Thoracic aorta (tissue), 2 donors: Measurements from ENCODE around the gene CEP112. TPM values are rescaled to one million over a fixed set of nuclear protein-coding genes. Genes with fewer than 3 reads are reported as not detected.

Experiments used
- ATAC-seq: fragments of 150-250 bp; one replicate; pipeline ENCODE4 v1.8.0; 2017; ENCODE audit warnings: low read depth; ENCODE audit not compliant: insufficient number of reproducible peaks, low FRiP score
- DNase-seq: peaks from one replicate; pipeline ENCODE4 v3.0.0-alpha.2; 2020; ENCODE audit warnings: low spot score
- H3K27ac ChIP-seq, 2 donors: fragments of 200-600 bp; sonication (generic); 1 replicate in 1 of 2; 2 replicates in 1 of 2; pipeline ENCODE4 v1.5.1; 2016; ENCODE audit warnings: mild to moderate bottlenecking in 2 of 2, moderate library complexity in 2 of 2
- H3K27me3 ChIP-seq: fragments of 200-600 bp; sonication (generic); replicated peaks from 2 replicates; pipeline ENCODE4 v1.6.0; 2016; ENCODE audit warnings: mild to moderate bottlenecking; ENCODE audit not compliant: insufficient read depth
- H3K36me3 ChIP-seq: fragments of 200-600 bp; sonication (generic); one replicate; pipeline ENCODE4 v1.5.1; 2016
- H3K4me1 ChIP-seq, 2 donors: fragments of 200-600 bp; sonication (generic); 1 replicate in 1 of 2; 2 replicates in 1 of 2; pipeline versions ENCODE4 v1.5.1 to v1.6.0; 2016; ENCODE audit warnings: low read depth in 2 of 2, mild to moderate bottlenecking in 1 of 2; ENCODE audit not compliant: control insufficient read depth in 1 of 2
- H3K4me3 ChIP-seq: fragments of 200-600 bp; sonication (generic); 2 replicates; pipeline ENCODE4 v1.5.1; 2016; ENCODE audit warnings: mild to moderate bottlenecking
- H3K9me3 ChIP-seq: fragments of 200-600 bp; sonication (generic); 2 replicates; pipeline ENCODE4 v1.5.1; 2016
- CTCF ChIP-seq: fragments of 200-600 bp; sonication (generic); IDR thresholded peaks from one replicate; pipeline ENCODE4 v1.5.1; 2019; ENCODE audit warnings: antibody characterized with exemption
- total RNA-seq, 2 donors: library from RNA; depleted of rRNA; stranded (reverse); fragments of >200 nt; gene quantifications; one replicate each; pipeline versions ENCODE4 v1.1.0 to v1.2.3, GENCODE V29; 2016

Gene CEP112
- total RNA-seq, 2 donors from 2014 or later = 13.4 to 19.0 TPM

- no peak for DNase-seq
- TF ChIP-seq CTCF = no peak
Observed at GRCh38 chr17:65666876-65667321, 525.0 kb downstream of the CEP112 start.

GRCh38 chr17:65665966-65666365, 526.0 kb downstream of the CEP112 start:
- no peak overlapping the region for H3K4me3 ChIP-seq
- ATAC-seq = no peak
- DNase-seq = no peak
- H3K27me3 ChIP-seq = no peaks in the 10 kb centered on the region
- H3K4me1 ChIP-seq = no peaks in the 10 kb centered on the region
- H3K27ac ChIP-seq = no peak overlapping the region
- no peaks in the 10 kb centered on the region for H3K36me3 ChIP-seq
- TF ChIP-seq CTCF = no peak
- no peaks in the 10 kb centered on the region for H3K9me3 ChIP-seq

More at GRCh38 chr17:65666876-65667321, 525.0 kb downstream of the CEP112 start:
- no peak overlapping the region for H3K27ac ChIP-seq
- H3K4me1 ChIP-seq = no peaks in the 10 kb centered on the region
- no peaks in the 10 kb centered on the region for H3K27me3 ChIP-seq
- no peaks in the 10 kb centered on the region for H3K36me3 ChIP-seq
- ATAC-seq = no peak
- H3K4me3 ChIP-seq = no peak overlapping the region
- no peaks in the 10 kb centered on the region for H3K9me3 ChIP-seq

- DNase-seq (no peak), ATAC-seq (no peak)
- no peak for TF ChIP-seq CTCF
- no peaks in the 10 kb centered on the region for H3K4me1 ChIP-seq
- no peaks in the 10 kb centered on the region for H3K9me3 ChIP-seq
- no peaks in the 10 kb centered on the region for H3K27me3 ChIP-seq
- no peak overlapping the region for H3K27ac ChIP-seq
- no peaks in the 10 kb centered on the region for H3K36me3 ChIP-seq
- no peak overlapping the region for H3K4me3 ChIP-seq
Observed at GRCh38 chr17:65664696-65665095, 527.2 kb downstream of the CEP112 start.

- no peak overlapping the region for H3K27ac ChIP-seq
- H3K9me3 ChIP-seq = no peaks in the 10 kb centered on the region
- DNase-seq (no peak), ATAC-seq (no peak)
- no peak overlapping the region for H3K4me3 ChIP-seq
- no peak for TF ChIP-seq CTCF
- H3K4me1 ChIP-seq = no peaks in the 10 kb centered on the region
- no peaks in the 10 kb centered on the region for H3K36me3 ChIP-seq
- no peaks in the 10 kb centered on the region for H3K27me3 ChIP-seq
Observed at GRCh38 chr17:65664266-65664665, 527.7 kb downstream of the CEP112 start.

GRCh38 chr17:65662196-65662595, 529.7 kb downstream of the CEP112 start:
- Histone ChIP-seq H3K27ac (no peak overlapping the region), H3K36me3 (no peaks in the 10 kb centered on the region), H3K9me3 (no peaks in the 10 kb centered on the region), H3K27me3 (no peaks in the 10 kb centered on the region), H3K4me3 (no peak overlapping the region), H3K4me1 (no peaks in the 10 kb centered on the region)
- TF ChIP-seq CTCF = no peak
- DNase-seq = no peak
- no peak for ATAC-seq
